A549 (cell line): ENCODE data around the gene MPPE1. TPM values are rescaled to one million over a fixed set of nuclear protein-coding genes. Genes with fewer than 3 reads are reported as not detected.

Experiments used
- ATAC-seq, 2 experiments: fragments of 200-7000 bp in 1 of 2; fragments of >200 bp in 1 of 2; cut with Nextera tagmentation in 1 of 2; cut with Tn5 transposase in 1 of 2; 3 replicates each; pipeline versions ENCODE4 v1.8.0 to v1.9.1; 2018 to 2020; ENCODE audit warnings: mild to moderate bottlenecking in 1 of 2, moderate library complexity in 1 of 2
- CTCF ChIA-PET: fragments of 300-600 bp; sonication (Branson Sonifier 250); formaldehyde crosslinking; extraction: SDS; loops from one replicate; lab custom pipeline; 2021; ENCODE audit warnings: antibody characterized with exemption, inconsistent platforms; lab: Yijun Ruan, JAX
- POLR2A ChIA-PET: fragments of 350-600 bp; formaldehyde crosslinking; extraction: SDS; loops from one replicate; lab custom pipeline; 2021; ENCODE audit warnings: antibody characterized with exemption, inconsistent platforms; lab: Yijun Ruan, JAX
- DNase-seq, 2 experiments: peaks; one replicate each; pipeline versions ENCODE4 v3.0.0 to v3.0.0-alpha.2; 2011 to 2016; ENCODE audit warnings: low read depth in 1 of 2, low spot score in 1 of 2
- FAIRE-seq: peaks from 2 replicates; lab custom pipeline; 2011; peaks lifted over from hg19 to GRCh38; lab: Jason Lieb, UNC
- H3K27ac ChIP-seq, 2 experiments: fragments of >200 bp; sonication (Bioruptor Twin); formaldehyde crosslinking; 3 replicates each; pipeline ENCODE4 v1.5.1; 2016 to 2017
- H3K4me1 ChIP-seq: fragments of >200 bp; sonication (Bioruptor Twin); formaldehyde crosslinking; 3 replicates; pipeline ENCODE4 v1.6.1; 2016
- H3K4me2 ChIP-seq: fragments of >200 bp; sonication (Bioruptor Twin); formaldehyde crosslinking; 3 replicates; pipeline ENCODE4 v1.6.1; 2016
- H3K4me3 ChIP-seq: fragments of >200 bp; sonication (Bioruptor Twin); formaldehyde crosslinking; 3 replicates; pipeline ENCODE4 v1.5.1; 2016
- H3K9me3 ChIP-seq: fragments of >200 bp; sonication (Bioruptor Twin); formaldehyde crosslinking; 3 replicates; pipeline ENCODE4 v1.6.1; 2016
- BHLHE40 ChIP-seq: IDR thresholded peaks from 2 replicates; pipeline ENCODE4 v1.6.1; 2012; ENCODE audit warnings: low read depth, low read length, inconsistent platforms
- CBX8 ChIP-seq: fragments of 200-600 bp; sonication (generic); IDR thresholded peaks from 2 replicates; pipeline ENCODE4 v1.6.1; 2016
- CHD2 ChIP-seq: fragments of 150-350 bp; IDR thresholded peaks from 2 replicates; pipeline ENCODE4 v1.6.1; 2014; ENCODE audit warnings: low read length; ENCODE audit not compliant: partially characterized antibody
- EHF ChIP-seq: fragments of 250-450 bp; sonication (Bioruptor Pico); IDR thresholded peaks from 2 replicates; pipeline ENCODE4 v1.5.0; 2020; ENCODE audit warnings: mild to moderate bottlenecking
- EHMT2 ChIP-seq: fragments of 200-600 bp; sonication (generic); IDR thresholded peaks from 2 replicates; pipeline ENCODE4 v1.6.1; 2016; ENCODE audit warnings: antibody characterized with exemption, low read depth, mild to moderate bottlenecking, moderate library complexity
- EP300 ChIP-seq, 2 experiments: fragments of >200 bp; sonication (Bioruptor Twin); formaldehyde crosslinking; IDR thresholded peaks; 2 replicates in 1 of 2; 3 replicates in 1 of 2; pipeline ENCODE4 v1.6.1; 2016 to 2017
- ESRRA ChIP-seq: fragments of 150-350 bp; IDR thresholded peaks from 2 replicates; pipeline ENCODE4 v1.6.1; 2014; ENCODE audit warnings: mild to moderate bottlenecking, low read length, borderline replicate concordance
- FOSB ChIP-seq: fragments of 250-450 bp; sonication (Bioruptor Pico); IDR thresholded peaks from 2 replicates; pipeline ENCODE4 v1.5.0; 2020; ENCODE audit warnings: mild to moderate bottlenecking, moderate library complexity
- FOSL2 ChIP-seq, 2 experiments: fragments of 450-650 bp in 1 of 2; fragments of >200 bp in 1 of 2; sonication (Bioruptor Twin) in 1 of 2; formaldehyde crosslinking; IDR thresholded peaks; 2 replicates each; pipeline versions ENCODE4 v1.5.0 to v1.6.1; 2016 to 2020; ENCODE audit warnings: mild to moderate bottlenecking in 1 of 2, moderate library complexity in 1 of 2
- FOXS1 ChIP-seq: fragments of 250-450 bp; sonication (Bioruptor Pico); IDR thresholded peaks from 2 replicates; pipeline ENCODE4 v1.5.0; 2020; ENCODE audit warnings: mild to moderate bottlenecking, moderate library complexity
- MYC ChIP-seq: IDR thresholded peaks from 2 replicates; pipeline ENCODE4 v1.6.1; 2012; ENCODE audit warnings: mild to moderate bottlenecking, inconsistent platforms, low read length, improper control_type of control experiment, borderline replicate concordance
- NFE2L2 ChIP-seq: fragments of 150-350 bp; conservative IDR thresholded peaks from 2 replicates; pipeline ENCODE4 v1.6.1; 2014; ENCODE audit warnings: low read length
- NPAS2 ChIP-seq: fragments of 250-450 bp; sonication (Bioruptor Pico); IDR thresholded peaks from 2 replicates; pipeline ENCODE4 v1.8.0; 2022; ENCODE audit warnings: mild to moderate bottlenecking, moderate library complexity, borderline replicate concordance
- NR3C1 ChIP-seq: fragments of >200 bp; sonication (Bioruptor Twin); formaldehyde crosslinking; IDR thresholded peaks from 3 replicates; pipeline ENCODE4 v1.6.1; 2017
- PHF8 ChIP-seq: fragments of 200-600 bp; sonication (generic); IDR thresholded peaks from 2 replicates; pipeline ENCODE4 v1.6.1; 2016; ENCODE audit warnings: low read depth, mild to moderate bottlenecking, antibody characterized with exemption, moderate library complexity, borderline replicate concordance
- POLR2A ChIP-seq: IDR thresholded peaks from 2 replicates; pipeline ENCODE4 v1.6.1; 2012; ENCODE audit warnings: mild to moderate bottlenecking, low read length
- POLR2AphosphoS2 ChIP-seq: conservative IDR thresholded peaks from 2 replicates; pipeline ENCODE4 v1.6.1; 2012; ENCODE audit warnings: low read length, improper control_type of control experiment, inconsistent platforms
- RAD21 ChIP-seq, 2 experiments: fragments of >200 bp in 1 of 2; sonication (Bioruptor Twin) in 1 of 2; formaldehyde crosslinking in 1 of 2; IDR thresholded peaks in 1 of 2; conservative IDR thresholded peaks in 1 of 2; 2 replicates in 1 of 2; 3 replicates in 1 of 2; pipeline ENCODE4 v1.6.1; 2012 to 2018; ENCODE audit warnings: inconsistent platforms in 1 of 2
- RARB ChIP-seq: fragments of 250-450 bp; sonication (Bioruptor Pico); IDR thresholded peaks from 2 replicates; pipeline ENCODE4 v1.8.0; 2021; ENCODE audit warnings: mild to moderate bottlenecking, moderate library complexity
- WGBS: methylation state at CpG from one replicate; pipeline ENCODE4 v1.1.6; 2017; ENCODE audit errors: missing lambda C conversion rate; 5-methylcytosine and 5-hydroxymethylcytosine counted together
- polyA plus RNA-seq, 4 experiments: library from polyadenylated mRNA; depleted of rRNA in 3 of 4; stranded (reverse); fragments of >200 nt; fragmentation: RNase III in 1 of 4; extraction: RNeasy Plus Mini Kit Qiagen cat#74134 plus additional on column Dnase treatment in 1 of 4; gene quantifications; 2 replicates in 3 of 4; 3 replicates in 1 of 4; pipeline ENCODE4 v1.2.3, GENCODE V29; 2011 to 2017
- TF ChIP-seq, protein P1 (sequence below): fragments of 200-600 bp; sonication (generic); IDR thresholded peaks from 2 replicates; pipeline ENCODE4 v1.6.1; 2016; ENCODE audit warnings: antibody characterized with exemption, mild to moderate bottlenecking, moderate library complexity
- TF ChIP-seq, protein P2 (sequence below): fragments of >200 bp; sonication (Bioruptor Twin); formaldehyde crosslinking; IDR thresholded peaks from 3 replicates; pipeline ENCODE4 v1.5.1; 2016

The MPPE1 gene
- polyA plus RNA-seq, 2 of the 4 experiments (the other 2 are of a cell fraction) = 20.4 to 26.4 TPM

DNA sequence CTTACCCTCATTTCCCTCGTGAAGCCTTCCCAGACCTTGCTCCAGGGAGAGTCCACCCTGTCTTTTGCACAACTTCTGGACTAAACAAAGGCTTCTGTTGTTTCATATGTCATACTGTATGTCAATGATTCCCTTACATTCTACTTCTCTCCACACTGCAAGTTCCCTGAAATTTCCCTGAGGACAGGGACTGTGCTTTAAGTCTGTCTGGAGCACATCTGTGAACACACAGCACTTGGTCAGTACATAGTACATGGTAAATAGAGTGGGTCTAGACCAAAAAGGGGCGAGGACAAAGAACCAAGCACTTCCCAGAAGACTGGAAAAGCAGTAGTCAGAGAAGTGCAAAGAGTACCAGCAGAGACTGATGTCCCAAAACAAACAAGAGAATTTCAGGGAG, 49.5 kb upstream of the MPPE1 start:
- 39% methylated on average over 2 of the region's 2 CpGs for WGBS
- no peak overlapping the region; a peak in 1 of 6 replicates for H3K27ac ChIP-seq
- no peak overlapping the region for H3K4me3 ChIP-seq
- peaks cover 20% of the 10 kb centered on the region for H3K9me3 ChIP-seq
- H3K4me1 ChIP-seq = peaks cover 16% of the 10 kb centered on the region
- H3K4me2 ChIP-seq = no peak overlapping the region
- no peak for FAIRE-seq
- ATAC-seq = no peak
- TF ChIP-seq RAD21 (conservative IDR thresholded peaks at IDR 0.05 in 1 of 2, IDR thresholded peaks at IDR 0.05 in 1 of 2) = no peak
- TF ChIP-seq RARB (CRISPR knock-in tag) = no peak
- TF ChIP-seq FOXS1 = no peak
- TF ChIP-seq, protein P1, sequence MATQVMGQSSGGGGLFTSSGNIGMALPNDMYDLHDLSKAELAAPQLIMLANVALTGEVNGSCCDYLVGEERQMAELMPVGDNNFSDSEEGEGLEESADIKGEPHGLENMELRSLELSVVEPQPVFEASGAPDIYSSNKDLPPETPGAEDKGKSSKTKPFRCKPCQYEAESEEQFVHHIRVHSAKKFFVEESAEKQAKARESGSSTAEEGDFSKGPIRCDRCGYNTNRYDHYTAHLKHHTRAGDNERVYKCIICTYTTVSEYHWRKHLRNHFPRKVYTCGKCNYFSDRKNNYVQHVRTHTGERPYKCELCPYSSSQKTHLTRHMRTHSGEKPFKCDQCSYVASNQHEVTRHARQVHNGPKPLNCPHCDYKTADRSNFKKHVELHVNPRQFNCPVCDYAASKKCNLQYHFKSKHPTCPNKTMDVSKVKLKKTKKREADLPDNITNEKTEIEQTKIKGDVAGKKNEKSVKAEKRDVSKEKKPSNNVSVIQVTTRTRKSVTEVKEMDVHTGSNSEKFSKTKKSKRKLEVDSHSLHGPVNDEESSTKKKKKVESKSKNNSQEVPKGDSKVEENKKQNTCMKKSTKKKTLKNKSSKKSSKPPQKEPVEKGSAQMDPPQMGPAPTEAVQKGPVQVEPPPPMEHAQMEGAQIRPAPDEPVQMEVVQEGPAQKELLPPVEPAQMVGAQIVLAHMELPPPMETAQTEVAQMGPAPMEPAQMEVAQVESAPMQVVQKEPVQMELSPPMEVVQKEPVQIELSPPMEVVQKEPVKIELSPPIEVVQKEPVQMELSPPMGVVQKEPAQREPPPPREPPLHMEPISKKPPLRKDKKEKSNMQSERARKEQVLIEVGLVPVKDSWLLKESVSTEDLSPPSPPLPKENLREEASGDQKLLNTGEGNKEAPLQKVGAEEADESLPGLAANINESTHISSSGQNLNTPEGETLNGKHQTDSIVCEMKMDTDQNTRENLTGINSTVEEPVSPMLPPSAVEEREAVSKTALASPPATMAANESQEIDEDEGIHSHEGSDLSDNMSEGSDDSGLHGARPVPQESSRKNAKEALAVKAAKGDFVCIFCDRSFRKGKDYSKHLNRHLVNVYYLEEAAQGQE = no peak
- no peak for TF ChIP-seq EHMT2
- TF ChIP-seq, protein P2, sequence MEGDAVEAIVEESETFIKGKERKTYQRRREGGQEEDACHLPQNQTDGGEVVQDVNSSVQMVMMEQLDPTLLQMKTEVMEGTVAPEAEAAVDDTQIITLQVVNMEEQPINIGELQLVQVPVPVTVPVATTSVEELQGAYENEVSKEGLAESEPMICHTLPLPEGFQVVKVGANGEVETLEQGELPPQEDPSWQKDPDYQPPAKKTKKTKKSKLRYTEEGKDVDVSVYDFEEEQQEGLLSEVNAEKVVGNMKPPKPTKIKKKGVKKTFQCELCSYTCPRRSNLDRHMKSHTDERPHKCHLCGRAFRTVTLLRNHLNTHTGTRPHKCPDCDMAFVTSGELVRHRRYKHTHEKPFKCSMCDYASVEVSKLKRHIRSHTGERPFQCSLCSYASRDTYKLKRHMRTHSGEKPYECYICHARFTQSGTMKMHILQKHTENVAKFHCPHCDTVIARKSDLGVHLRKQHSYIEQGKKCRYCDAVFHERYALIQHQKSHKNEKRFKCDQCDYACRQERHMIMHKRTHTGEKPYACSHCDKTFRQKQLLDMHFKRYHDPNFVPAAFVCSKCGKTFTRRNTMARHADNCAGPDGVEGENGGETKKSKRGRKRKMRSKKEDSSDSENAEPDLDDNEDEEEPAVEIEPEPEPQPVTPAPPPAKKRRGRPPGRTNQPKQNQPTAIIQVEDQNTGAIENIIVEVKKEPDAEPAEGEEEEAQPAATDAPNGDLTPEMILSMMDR = no peak
- TF ChIP-seq POLR2A = no peak
- ChIA-PET POLR2A (no interaction called here), CTCF (no interaction called here)
- no peak for DNase-seq

DNA sequence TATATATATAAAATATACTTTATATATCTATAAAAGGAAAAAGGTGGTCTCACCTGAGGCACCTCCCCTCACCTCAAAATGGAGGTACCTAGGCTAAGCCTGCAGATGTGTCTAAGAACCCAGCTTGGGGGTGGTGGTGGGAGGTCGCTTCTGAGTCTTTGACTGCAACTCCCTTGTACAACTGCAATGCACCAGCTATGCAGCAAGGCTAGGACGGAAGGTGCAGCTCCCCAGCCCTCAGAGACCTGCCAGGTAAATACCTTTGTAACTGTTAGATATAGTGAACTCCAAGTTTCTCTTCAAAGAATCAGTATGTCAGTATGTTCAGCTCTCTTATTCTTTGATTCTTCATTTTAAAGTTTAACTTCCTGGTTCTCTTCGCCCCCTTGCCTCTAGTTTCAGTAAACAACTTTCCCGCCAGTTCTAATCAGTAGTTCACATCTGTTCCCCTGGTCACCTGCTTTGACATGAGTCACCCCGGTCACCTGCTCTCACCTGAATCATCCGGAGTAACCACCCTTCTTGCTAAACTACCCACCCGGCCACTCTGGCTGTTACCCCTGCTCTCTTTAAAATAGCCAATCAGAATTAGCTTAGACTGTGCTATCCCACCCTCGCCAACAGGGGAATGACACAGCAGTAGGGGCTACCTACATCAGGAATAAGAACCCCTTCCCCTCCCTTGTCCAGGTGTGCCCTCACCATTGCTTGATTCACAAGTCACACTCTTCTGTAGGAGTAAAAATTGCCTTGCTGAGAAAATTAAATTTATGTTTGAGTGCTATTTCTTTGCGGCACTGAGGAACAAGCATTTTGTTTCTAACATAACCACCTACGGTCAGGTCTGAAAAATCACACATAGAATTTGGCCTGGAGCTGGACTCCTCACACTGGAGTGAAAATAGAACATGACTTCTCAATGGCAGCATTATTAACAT, 48.5 kb upstream of the MPPE1 start:
- 91% methylated on average over 10 of the region's 10 CpGs for WGBS
- H3K4me3 ChIP-seq = no peak overlapping the region
- no peak for DNase-seq
- H3K4me2 ChIP-seq = no peak overlapping the region
- ChIA-PET POLR2A (no interaction called here), CTCF (interaction anchor here (0.9 to 3.2 kb wide), 2 partner anchors 19 to 38 kb away, joined by 3 to 14 read pairs; no protein-coding TSS in a partner anchor)
- ATAC-seq = no peak
- H3K9me3 ChIP-seq = peaks cover 20% of the 10 kb centered on the region
- peak overlapping the region; percentile 74 to 85; a peak in 3 of 6 replicates for H3K27ac ChIP-seq
- peaks cover 10% of the 10 kb centered on the region for H3K4me1 ChIP-seq
- TF ChIP-seq FOSL2 (IDR thresholded peaks at IDR 0.05) = no peak
- TF ChIP-seq FOSL2 (CRISPR knock-in tag; IDR thresholded peaks at IDR 0.05) = no peak
- TF ChIP-seq PHF8 = no peak
- TF ChIP-seq BHLHE40 = no peak
- TF ChIP-seq, protein P1 = no peak
- no peak for TF ChIP-seq ESRRA
- no peak for TF ChIP-seq FOXS1
- no peak for TF ChIP-seq NFE2L2
- TF ChIP-seq EHF (CRISPR knock-in tag) = no peak
- no peak for TF ChIP-seq NR3C1
- no peak for TF ChIP-seq POLR2AphosphoS2
- TF ChIP-seq CHD2 = no peak
- TF ChIP-seq RAD21 (conservative IDR thresholded peaks at IDR 0.05 in 1 of 2, IDR thresholded peaks at IDR 0.05 in 1 of 2) = no peak
- no peak for TF ChIP-seq CBX8
- no peak for TF ChIP-seq POLR2A
- TF ChIP-seq NPAS2 (CRISPR knock-in tag) = no peak
- no peak for TF ChIP-seq MYC
- TF ChIP-seq EP300 (IDR thresholded peaks at IDR 0.05) = no peak
- TF ChIP-seq FOSB = no peak
- no peak for FAIRE-seq
